IMR-90 (cell line): ENCODE measurements around the gene S1PR4. TPM values are rescaled to one million over a fixed set of nuclear protein-coding genes. Genes with fewer than 3 reads are reported as not detected.

Experiments
- ATAC-seq: fragments of 200-7000 bp; cut with Tn5 transposase; 2 replicates; pipeline ENCODE4 v1.9.1; 2020; ENCODE audit warnings: low read depth, mild to moderate bottlenecking, moderate library complexity
- BruUV-seq: library from RNA; stranded (reverse); fragments of 400-500 nt; replicated peaks from 2 replicates; lab custom pipeline; 2021; lab: Mats Ljungman, UMichigan
- CTCF ChIA-PET: fragments of 300-600 bp; formaldehyde crosslinking; extraction: SDS; loops from one replicate; lab custom pipeline; 2021; ENCODE audit warnings: antibody characterized with exemption; lab: Yijun Ruan, JAX
- POLR2A ChIA-PET: fragments of 300-600 bp; sonication (Branson Sonifier 250); formaldehyde crosslinking; loops from one replicate; lab custom pipeline; 2022; ENCODE audit warnings: antibody characterized with exemption; ENCODE audit not compliant: unreplicated experiment; lab: Charles Lee
- DNase-seq: peaks from one replicate; pipeline ENCODE4 v3.0.0; 2013
- H2AFZ ChIP-seq: replicated peaks from 2 replicates; pipeline ENCODE3; 2013; ENCODE audit warnings: low read length, mild to moderate bottlenecking; ENCODE audit not compliant: poor library complexity
- H2AK5ac ChIP-seq: 2 replicates; pipeline ENCODE4 v1.6.1; 2013; ENCODE audit warnings: low read depth, low read length, inconsistent platforms
- H2AK9ac ChIP-seq: replicated peaks from 2 replicates; pipeline ENCODE3; 2013; ENCODE audit warnings: mild to moderate bottlenecking, low read depth, low read length, moderate library complexity; ENCODE audit not compliant: poor library complexity
- H2BK120ac ChIP-seq: 2 replicates; pipeline ENCODE4 v1.6.1; 2013; ENCODE audit warnings: low read depth, low read length, inconsistent platforms
- H2BK15ac ChIP-seq: 3 replicates; pipeline ENCODE4 v1.6.1; 2013; ENCODE audit warnings: low read depth, low read length, inconsistent platforms
- H2BK20ac ChIP-seq: 2 replicates; pipeline ENCODE4 v1.6.1; 2013; ENCODE audit warnings: low read depth, mild to moderate bottlenecking, inconsistent platforms, low read length, moderate library complexity
- H2BK5ac ChIP-seq: 2 replicates; pipeline ENCODE4 v1.6.1; 2013; ENCODE audit warnings: mild to moderate bottlenecking, low read depth, low read length, inconsistent platforms; ENCODE audit not compliant: poor library complexity, severe bottlenecking
- H3K14ac ChIP-seq: replicated peaks from 2 replicates; pipeline ENCODE4 v1.6.1; 2013; ENCODE audit warnings: low read depth, low read length, inconsistent platforms
- H3K18ac ChIP-seq: 2 replicates; pipeline ENCODE4 v1.6.1; 2013; ENCODE audit warnings: low read depth, low read length, control low read depth
- H3K23ac ChIP-seq: 2 replicates; pipeline ENCODE4 v1.6.1; 2013; ENCODE audit warnings: low read depth, low read length, inconsistent platforms
- H3K27ac ChIP-seq: 2 replicates; pipeline ENCODE4 v1.5.1; 2013; ENCODE audit warnings: mild to moderate bottlenecking, control low read depth, low read length; ENCODE audit not compliant: insufficient read depth
- H3K27me3 ChIP-seq: 2 replicates; pipeline ENCODE4 v1.6.1; 2013; ENCODE audit warnings: low read length; ENCODE audit not compliant: control insufficient read depth, insufficient read depth
- H3K36me3 ChIP-seq: 2 replicates; pipeline ENCODE4 v1.6.1; 2013; ENCODE audit warnings: low read length, mixed read lengths; ENCODE audit not compliant: control insufficient read depth, insufficient read depth
- H3K4ac ChIP-seq: 2 replicates; pipeline ENCODE4 v1.6.1; 2013; ENCODE audit warnings: low read depth, low read length, inconsistent platforms
- H3K4me1 ChIP-seq: 2 replicates; pipeline ENCODE4 v1.6.1; 2013; ENCODE audit warnings: low read length, mixed read lengths; ENCODE audit not compliant: control insufficient read depth, insufficient read depth
- H3K4me2 ChIP-seq: 2 replicates; pipeline ENCODE4 v1.6.1; 2013; ENCODE audit warnings: low read depth, mild to moderate bottlenecking, control low read depth, low read length, moderate library complexity
- H3K4me3 ChIP-seq: 2 replicates; pipeline ENCODE4 v1.5.1; 2013; ENCODE audit warnings: low read depth, mild to moderate bottlenecking, control low read depth, low read length, moderate library complexity; ENCODE audit not compliant: insufficient read depth
- H3K56ac ChIP-seq: 2 replicates; pipeline ENCODE4 v1.6.1; 2013; ENCODE audit warnings: low read length, inconsistent platforms; ENCODE audit not compliant: insufficient read depth; ENCODE audit errors: extremely low read depth
- H3K79me1 ChIP-seq, 2 experiments: 2 replicates each; pipeline ENCODE4 v1.6.1; 2013; ENCODE audit warnings: low read length in 2 of 2, inconsistent platforms in 1 of 2, low read depth in 1 of 2
- H3K9ac ChIP-seq: 2 replicates; pipeline ENCODE4 v1.6.1; 2013; ENCODE audit warnings: low read depth, low read length, control low read depth
- H3K9me1 ChIP-seq: 2 replicates; pipeline ENCODE4 v1.6.1; 2013; ENCODE audit warnings: low read length, inconsistent platforms; ENCODE audit not compliant: insufficient read depth
- H3K9me3 ChIP-seq: 2 replicates; pipeline ENCODE4 v1.6.1; 2013; ENCODE audit warnings: low read length; ENCODE audit not compliant: control insufficient read depth, insufficient read depth
- H4K20me1 ChIP-seq: 2 replicates; pipeline ENCODE4 v1.6.1; 2013; ENCODE audit warnings: low read length, inconsistent platforms; ENCODE audit not compliant: insufficient read depth
- H4K5ac ChIP-seq: 2 replicates; pipeline ENCODE4 v1.6.1; 2013; ENCODE audit warnings: mild to moderate bottlenecking, low read depth, low read length, control low read depth
- H4K8ac ChIP-seq, 2 experiments: 2 replicates each; pipeline ENCODE4 v1.6.1; 2013; ENCODE audit warnings: low read depth in 2 of 2, low read length in 2 of 2, control low read depth in 1 of 2, inconsistent platforms in 1 of 2
- H4K91ac ChIP-seq: 2 replicates; pipeline ENCODE4 v1.6.1; 2013; ENCODE audit warnings: low read depth, low read length, inconsistent platforms; ENCODE audit not compliant: insufficient read depth
- BHLHE40 ChIP-seq: fragments of 150-350 bp; IDR thresholded peaks from 2 replicates; pipeline ENCODE4 v1.6.1; 2016; ENCODE audit warnings: mild to moderate bottlenecking, low read depth, low read length
- CEBPB ChIP-seq: IDR thresholded peaks from 2 replicates; pipeline ENCODE4 v1.6.1; 2012; ENCODE audit warnings: low read depth, low read length, improper control_type of control experiment
- CHD1 ChIP-seq: IDR thresholded peaks from 2 replicates; pipeline ENCODE4 v1.6.1; 2012; ENCODE audit warnings: low read depth, low read length, improper control_type of control experiment
- ELK1 ChIP-seq: fragments of 150-350 bp; IDR thresholded peaks from 2 replicates; pipeline ENCODE4 v1.6.1; 2016; ENCODE audit warnings: low read depth, mild to moderate bottlenecking, low read length, moderate library complexity, borderline replicate concordance
- FOS ChIP-seq: fragments of 150-350 bp; IDR thresholded peaks from 2 replicates; pipeline ENCODE4 v1.6.1; 2016; ENCODE audit warnings: low read depth, low read length
- MAFK ChIP-seq: IDR thresholded peaks from 2 replicates; pipeline ENCODE4 v1.6.1; 2012; ENCODE audit warnings: low read depth, low read length, improper control_type of control experiment
- MAZ ChIP-seq: IDR thresholded peaks from 2 replicates; pipeline ENCODE4 v1.6.1; 2012; ENCODE audit warnings: low read depth, mild to moderate bottlenecking, low read length, improper control_type of control experiment, moderate library complexity, borderline replicate concordance
- MXI1 ChIP-seq: IDR thresholded peaks from 2 replicates; pipeline ENCODE4 v1.6.1; 2012; ENCODE audit warnings: low read depth, mild to moderate bottlenecking, low read length, moderate library complexity, borderline replicate concordance
- NFE2L2 ChIP-seq: fragments of 150-350 bp; IDR thresholded peaks from 2 replicates; pipeline ENCODE4 v1.6.1; 2016; ENCODE audit warnings: low read depth, mild to moderate bottlenecking, low read length
- RAD21 ChIP-seq: IDR thresholded peaks from 2 replicates; pipeline ENCODE4 v1.6.1; 2012; ENCODE audit warnings: low read length, improper control_type of control experiment
- RCOR1 ChIP-seq: IDR thresholded peaks from 2 replicates; pipeline ENCODE4 v1.6.1; 2012; ENCODE audit warnings: mild to moderate bottlenecking, low read length, improper control_type of control experiment; ENCODE audit not compliant: insufficient replicate concordance
- RFX5 ChIP-seq: IDR thresholded peaks from 2 replicates; pipeline ENCODE4 v1.8.0; 2012; ENCODE audit warnings: low read depth, mild to moderate bottlenecking, low read length, moderate library complexity
- SMC3 ChIP-seq: fragments of 150-350 bp; IDR thresholded peaks from 2 replicates; pipeline ENCODE4 v1.6.1; 2016; ENCODE audit warnings: low read depth, mild to moderate bottlenecking, antibody characterized with exemption, low read length, moderate library complexity
- USF2 ChIP-seq: fragments of 150-350 bp; IDR thresholded peaks from 2 replicates; pipeline ENCODE4 v1.6.1; 2017; ENCODE audit warnings: mild to moderate bottlenecking, antibody characterized with exemption, low read length, low read depth
- WGBS, 2 experiments: methylation state at CpG; one replicate each; pipeline versions ENCODE4 v1.1.5 to v1.1.7; 2013; ENCODE audit warnings: missing lambda C conversion rate in 2 of 2; ENCODE audit not compliant: insufficient read length in 1 of 2; ENCODE audit errors: extremely low coverage in 2 of 2; 5-methylcytosine and 5-hydroxymethylcytosine counted together
- dilution Hi-C: fragments of 300-500 bp; cut with HindIII; formaldehyde crosslinking; loops from one replicate; pipeline ENCODE4 v1.14.3; 2018; ENCODE audit warnings: low sequenced_read_pairs; ENCODE audit not compliant: unreplicated experiment
- in situ Hi-C: fragments of 300-500 bp; cut with MboI; formaldehyde crosslinking; loops from 3 replicates; pipeline ENCODE4 v1.14.3; 2019; ENCODE audit warnings: low sequenced_read_pairs, inconsistent platforms, mixed read lengths
- intact Hi-C: fragments of 100-400 bp; cut with micrococcal nuclease; formaldehyde crosslinking; loops from 2 replicates; pipeline ENCODE4 v1.10.0; 2022
- polyA plus RNA-seq, 3 experiments: library from polyadenylated mRNA; depleted of rRNA; stranded (reverse); fragments of >200 nt; gene quantifications; 2 replicates each; pipeline ENCODE4 v1.2.3, GENCODE V29; 2012; ENCODE audit warnings: low replicate concordance in 1 of 3
- total RNA-seq: library from RNA; depleted of rRNA; stranded (reverse); fragments of >200 nt; gene quantifications from 2 replicates; pipeline ENCODE4 v1.2.3, GENCODE V29; 2012

The S1PR4 gene
- total and polyA plus RNA-seq, 2 of the 4 experiments (the other 2 are of a cell fraction): not detected

- peak overlapping the region; percentile 91; the same call in 1 of the 2 replicates for H2AK5ac ChIP-seq
- H3K27me3 ChIP-seq: no peaks in the 10 kb centered on the region; the same call in 1 of the 2 replicates
- H2BK120ac ChIP-seq: peak overlapping the region; percentile 87
- TF ChIP-seq SMC3: no peak
- no peak for TF ChIP-seq USF2
- no peak for TF ChIP-seq MAFK
- no peak for TF ChIP-seq RAD21
- TF ChIP-seq ELK1: no peak
- TF ChIP-seq MAZ: no peak
- TF ChIP-seq MXI1: no peak
- no peak for TF ChIP-seq CEBPB
- TF ChIP-seq CHD1: no peak
- TF ChIP-seq RFX5: no peak
- TF ChIP-seq FOS: no peak
- TF ChIP-seq BHLHE40: no peak
- TF ChIP-seq RCOR1: no peak
- no peak for TF ChIP-seq NFE2L2
- H4K8ac ChIP-seq: peak overlapping the region in 1 of 2 experiments; percentile 71; a peak in 3 of 4 replicates
- ChIA-PET CTCF (no interaction called here), POLR2A (no interaction called here)
- H3K4me3 ChIP-seq: no peak overlapping the region
- no peak overlapping the region; the same call in 2 of the 3 replicates for H2BK15ac ChIP-seq
- no peaks in the 10 kb centered on the region for H4K20me1 ChIP-seq
- DNase-seq (peak; percentile 65), ATAC-seq (peak; percentile 25; the same call in 1 of the 2 replicates)
- peak overlapping the region; percentile 82; the same call in 1 of the 2 replicates for H3K14ac ChIP-seq
- peak overlapping the region; percentile 96 for H2AK9ac ChIP-seq
- WGBS, 2 experiments: 54% methylated on average over 4 of the region's 17 CpGs; no CpG with 5 or more reads in 1 of the 2 experiments
- H3K27ac ChIP-seq: no peak overlapping the region
- intact Hi-C loops: no loop called here
- peaks cover 9% of the 10 kb centered on the region; the same call in 1 of the 2 replicates for H3K9me1 ChIP-seq
- H4K5ac ChIP-seq: no peak overlapping the region; the same call in 1 of the 2 replicates
- H2BK20ac ChIP-seq: peak overlapping the region; percentile 85; the same call in 1 of the 2 replicates
- peak overlapping the region; percentile 81; the same call in 1 of the 2 replicates for H4K91ac ChIP-seq
- no peak overlapping the region for H3K23ac ChIP-seq
- in situ Hi-C loops: no loop called here
- no TSS peak for BruUV-seq
- H3K4me2 ChIP-seq: no peak overlapping the region
- H2BK5ac ChIP-seq: peak overlapping the region; percentile 87
- H3K36me3 ChIP-seq: no peaks in the 10 kb centered on the region
- H3K56ac ChIP-seq: no peak overlapping the region
- H3K18ac ChIP-seq: no peak overlapping the region
- H3K9me3 ChIP-seq: no peaks in the 10 kb centered on the region
- peak overlapping the region; percentile 85 for H2AFZ ChIP-seq
- dilution Hi-C loops: no loop called here
- peaks cover 11% of the 10 kb centered on the region for H3K4me1 ChIP-seq
- peak overlapping the region; percentile 92 for H3K4ac ChIP-seq
- H3K9ac ChIP-seq: no peak overlapping the region
- peaks cover 0 to 5% of the 10 kb centered on the region in 2 experiments; a peak in 1 of 4 replicates for H3K79me1 ChIP-seq
Measured at GRCh38 chr19:3175781-3176714, 2.5 kb upstream of the S1PR4 start.
